Hepatocyte (in vitro differentiated cells): ENCODE results near the gene RACK1. TPM values are rescaled to one million over a fixed set of nuclear protein-coding genes. Genes with fewer than 3 reads are reported as not detected.
"Not testable (repeated sequence)": the region's sequence is repeated elsewhere in the genome, so short reads cannot be mapped to it uniquely, and the experiment has no call there.

Experiments used
- DNase-seq: peaks from one replicate; pipeline ENCODE4 v3.0.0-alpha.2; 2016; ENCODE audit warnings: low spot score
- H2AFZ ChIP-seq: fragments of 200-600 bp; sonication (generic); 2 replicates; pipeline ENCODE4 v1.6.0; 2016; ENCODE audit warnings: antibody characterized with exemption, mild to moderate bottlenecking
- H3K27ac ChIP-seq: fragments of 200-600 bp; sonication (generic); 2 replicates; pipeline ENCODE4 v1.5.1; 2016; ENCODE audit warnings: mild to moderate bottlenecking
- H3K27me3 ChIP-seq: fragments of 200-600 bp; sonication (generic); 2 replicates; pipeline ENCODE4 v1.6.1; 2016
- H3K36me3 ChIP-seq: fragments of 200-600 bp; sonication (generic); replicated peaks from 2 replicates; pipeline ENCODE4 v1.5.1; 2016; ENCODE audit warnings: low read depth; ENCODE audit not compliant: insufficient read depth
- H3K4me1 ChIP-seq: fragments of 200-600 bp; sonication (generic); 2 replicates; pipeline ENCODE4 v1.5.1; 2016; ENCODE audit warnings: mild to moderate bottlenecking, moderate library complexity; ENCODE audit not compliant: insufficient read depth
- H3K4me2 ChIP-seq: fragments of 200-600 bp; sonication (generic); 2 replicates; pipeline ENCODE4 v1.6.0; 2016
- H3K4me3 ChIP-seq: fragments of 200-600 bp; sonication (generic); 2 replicates; pipeline ENCODE4 v1.5.1; 2016; ENCODE audit warnings: mild to moderate bottlenecking
- H3K79me2 ChIP-seq: fragments of 200-600 bp; sonication (generic); 2 replicates; pipeline ENCODE4 v1.6.0; 2017; ENCODE audit warnings: mild to moderate bottlenecking
- H3K9me2 ChIP-seq: fragments of 200-600 bp; sonication (generic); replicated peaks from 2 replicates; pipeline ENCODE4 v1.6.0; 2017; ENCODE audit warnings: mild to moderate bottlenecking; ENCODE audit not compliant: insufficient read depth
- H3K9me3 ChIP-seq: fragments of 200-600 bp; sonication (generic); 2 replicates; pipeline ENCODE4 v1.5.1; 2016; ENCODE audit warnings: low read depth, mild to moderate bottlenecking
- H4K20me1 ChIP-seq: fragments of 200-600 bp; sonication (generic); 2 replicates; pipeline ENCODE4 v1.6.0; 2016; ENCODE audit warnings: mild to moderate bottlenecking; ENCODE audit not compliant: insufficient read depth, poor library complexity, severe bottlenecking
- EZH2 ChIP-seq: fragments of 200-600 bp; sonication (generic); IDR thresholded peaks from 2 replicates; pipeline ENCODE4 v1.6.1; 2016; ENCODE audit warnings: antibody characterized with exemption, mild to moderate bottlenecking, borderline replicate concordance
- EZH2phosphoT487 ChIP-seq: fragments of 200-600 bp; sonication (generic); IDR thresholded peaks from one replicate; pipeline ENCODE4 v1.6.1; 2018; ENCODE audit warnings: antibody characterized with exemption, mild to moderate bottlenecking, low read depth, moderate library complexity; ENCODE audit not compliant: unreplicated experiment, severe bottlenecking
- WGBS: methylation state at CpG from one replicate; pipeline ENCODE4 v1.1.6; 2016; ENCODE audit warnings: low lambda C conversion rate; ENCODE audit errors: missing lambda C conversion rate; 5-methylcytosine and 5-hydroxymethylcytosine counted together
- polyA plus RNA-seq: library from polyadenylated mRNA; unstranded; fragments of >200 nt; fragmentation: Nextera tagmentation; extraction: Ambion mirVana; gene quantifications from 2 replicates; pipeline ENCODE4 v1.2.1, GENCODE V29; 2016
- total RNA-seq: library from RNA; depleted of rRNA; stranded (reverse); fragments of >200 nt; gene quantifications from 2 replicates; pipeline ENCODE4 v1.2.3, GENCODE V29; 2014
- TF ChIP-seq, protein P1 (sequence below): fragments of 200-600 bp; sonication (generic); IDR thresholded peaks from 2 replicates; pipeline ENCODE4 v1.5.1; 2016; ENCODE audit warnings: antibody characterized with exemption, mild to moderate bottlenecking; ENCODE audit not compliant: poor library complexity

The RACK1 gene
- total and polyA plus RNA-seq, 2 experiments from 2014 or later = 680 to 2,199 TPM

- DNase-seq = no peak
- no peaks in the 10 kb centered on the region for H3K27me3 ChIP-seq
- H3K4me3 ChIP-seq = no peak overlapping the region
- peaks cover 3% of the 10 kb centered on the region for H3K79me2 ChIP-seq
- WGBS = 90% methylated on average over 3 of the region's 3 CpGs
- no peaks in the 10 kb centered on the region for H4K20me1 ChIP-seq
- no peak overlapping the region for H2AFZ ChIP-seq
- no peaks in the 10 kb centered on the region for H3K9me3 ChIP-seq
- TF ChIP-seq EZH2 (no peak), EZH2phosphoT487 (no peak)
- TF ChIP-seq, protein P1, sequence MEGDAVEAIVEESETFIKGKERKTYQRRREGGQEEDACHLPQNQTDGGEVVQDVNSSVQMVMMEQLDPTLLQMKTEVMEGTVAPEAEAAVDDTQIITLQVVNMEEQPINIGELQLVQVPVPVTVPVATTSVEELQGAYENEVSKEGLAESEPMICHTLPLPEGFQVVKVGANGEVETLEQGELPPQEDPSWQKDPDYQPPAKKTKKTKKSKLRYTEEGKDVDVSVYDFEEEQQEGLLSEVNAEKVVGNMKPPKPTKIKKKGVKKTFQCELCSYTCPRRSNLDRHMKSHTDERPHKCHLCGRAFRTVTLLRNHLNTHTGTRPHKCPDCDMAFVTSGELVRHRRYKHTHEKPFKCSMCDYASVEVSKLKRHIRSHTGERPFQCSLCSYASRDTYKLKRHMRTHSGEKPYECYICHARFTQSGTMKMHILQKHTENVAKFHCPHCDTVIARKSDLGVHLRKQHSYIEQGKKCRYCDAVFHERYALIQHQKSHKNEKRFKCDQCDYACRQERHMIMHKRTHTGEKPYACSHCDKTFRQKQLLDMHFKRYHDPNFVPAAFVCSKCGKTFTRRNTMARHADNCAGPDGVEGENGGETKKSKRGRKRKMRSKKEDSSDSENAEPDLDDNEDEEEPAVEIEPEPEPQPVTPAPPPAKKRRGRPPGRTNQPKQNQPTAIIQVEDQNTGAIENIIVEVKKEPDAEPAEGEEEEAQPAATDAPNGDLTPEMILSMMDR = no peak
- no peak overlapping the region for H3K4me2 ChIP-seq
- H3K36me3 ChIP-seq = no peaks in the 10 kb centered on the region
- no peaks in the 10 kb centered on the region for H3K4me1 ChIP-seq
- no peaks in the 10 kb centered on the region for H3K9me2 ChIP-seq
- no peak overlapping the region for H3K27ac ChIP-seq
Measured at GRCh38 chr5:181271081-181271480, 27.4 kb upstream of the RACK1 start.

- H3K9me3 ChIP-seq, H3K4me1 ChIP-seq, H4K20me1 ChIP-seq, H3K9me2 ChIP-seq, H3K4me2 ChIP-seq, H3K27me3 ChIP-seq, H3K79me2 ChIP-seq, H3K4me3 ChIP-seq, DNase-seq, H3K36me3 ChIP-seq: not testable (repeated sequence)
- 76% methylated on average over 12 of the region's 12 CpGs for WGBS
- H2AFZ ChIP-seq = peak overlapping the region; percentile 50
- peak overlapping the region; percentile 83 for H3K27ac ChIP-seq
Measured at GRCh38 chr5:181267907-181268306, 24.2 kb upstream of the RACK1 start.

DNA sequence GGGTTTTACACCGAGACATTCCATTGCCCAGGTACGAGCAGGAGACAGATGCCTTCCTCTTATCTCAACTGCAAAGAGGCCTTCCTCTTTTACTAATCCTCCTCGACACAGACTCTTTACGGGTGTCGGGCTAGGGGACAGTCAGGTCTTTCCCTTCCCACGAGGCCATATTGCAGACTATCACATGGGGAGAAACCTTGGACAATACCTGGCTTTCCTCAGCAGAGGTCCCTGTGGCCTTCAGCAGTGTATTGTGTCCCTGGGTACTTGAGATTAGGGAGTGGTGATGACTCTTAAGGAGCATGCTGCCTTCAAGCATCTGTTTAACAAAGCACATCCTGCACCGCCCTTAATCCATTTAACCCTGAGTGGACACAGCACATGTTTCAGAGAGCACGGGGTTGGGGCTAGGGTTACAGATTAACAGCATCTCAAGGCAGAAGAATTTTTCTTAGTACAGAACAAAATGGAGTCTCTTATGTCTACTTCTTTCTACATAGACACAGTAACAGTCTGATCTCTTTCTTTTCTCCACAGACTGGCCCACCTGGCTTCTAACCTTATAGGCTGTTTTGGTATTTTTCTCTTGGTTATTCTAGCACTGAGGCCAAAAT lies 23.7 kb upstream of the RACK1 start:
- Histone ChIP-seq H3K27ac (peak overlapping the region; percentile 83), H2AFZ (peak overlapping the region; percentile 50), H3K79me2 (peaks cover 13% of the 10 kb centered on the region)
- TF ChIP-seq, protein P1 = peak; percentile 13
- H3K9me2 ChIP-seq, H3K4me1 ChIP-seq, H4K20me1 ChIP-seq, H3K9me3 ChIP-seq, H3K4me2 ChIP-seq, H3K4me3 ChIP-seq, H3K27me3 ChIP-seq, H3K36me3 ChIP-seq: not testable (repeated sequence)
- peak; percentile 23 for DNase-seq
- 19% methylated on average over 8 of the region's 8 CpGs for WGBS

DNA sequence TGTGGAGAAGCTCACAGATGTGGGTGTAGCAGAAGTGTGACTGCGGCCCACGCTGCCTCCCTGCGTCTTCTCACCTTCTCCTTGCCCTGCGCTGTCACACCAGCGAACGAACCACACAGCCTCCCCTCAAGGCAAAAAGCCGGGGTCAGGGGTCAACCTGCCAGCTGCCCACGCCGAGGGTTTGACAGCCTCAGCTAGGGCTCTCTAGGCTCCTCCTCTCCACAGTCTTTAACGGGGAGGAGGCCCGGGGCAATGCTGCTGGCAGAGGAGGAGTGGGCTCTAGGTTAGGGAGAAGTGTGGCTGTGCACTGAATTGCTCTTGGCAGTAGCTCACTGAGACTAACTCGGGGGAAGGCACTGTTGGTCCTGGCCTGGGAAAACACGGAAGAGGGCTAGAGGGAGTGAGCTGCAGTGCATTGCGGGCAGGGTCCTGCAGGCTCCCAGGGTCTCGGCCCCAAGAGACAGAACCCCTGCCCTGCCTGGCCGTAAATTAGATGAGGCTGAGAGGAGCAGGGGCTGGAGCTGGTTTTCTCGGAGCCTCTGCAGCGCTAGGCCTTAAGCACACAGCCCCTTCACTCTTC lies 21.5 kb upstream of the RACK1 start:
- Histone ChIP-seq H3K4me1 (peaks cover 3% of the 10 kb centered on the region), H3K4me2 (no peak overlapping the region), H3K9me3 (no peaks in the 10 kb centered on the region), H3K9me2 (no peaks in the 10 kb centered on the region), H4K20me1 (no peaks in the 10 kb centered on the region), H3K27ac (no peak overlapping the region), H2AFZ (no peak overlapping the region), H3K4me3 (no peak overlapping the region), H3K79me2 (peaks cover 20% of the 10 kb centered on the region), H3K36me3 (no peaks in the 10 kb centered on the region), H3K27me3 (no peaks in the 10 kb centered on the region)
- WGBS = 74% methylated on average over 18 of the region's 18 CpGs
- TF ChIP-seq EZH2phosphoT487 (no peak), EZH2 (no peak)
- TF ChIP-seq, protein P1 = no peak
- no peak for DNase-seq
